Measurements from ENCODE around the gene TSEN54. TPM values are rescaled to one million over a fixed set of nuclear protein-coding genes. Genes with fewer than 3 reads are reported as not detected.
"Not testable (repeated sequence)": the region's sequence is repeated elsewhere in the genome, so short reads cannot be mapped to it uniquely, and the experiment has no call there.

TSEN54 gene
- polyA plus RNA-seq, 1 donor (not counting 4 experiments of a cell fraction or from before 2014, with no cell fraction given) = 24.1 TPM

- Histone ChIP-seq H3K4me1 (ENCODE audit: control insufficient read depth, extremely low read depth, insufficient read depth, low read length) (peaks cover 8% of the 10 kb centered on the region), H3K9me3 (ENCODE audit: control insufficient read depth, low read depth, low read length) (no peaks in the 10 kb centered on the region), H3K4me3 (ENCODE audit: control insufficient read depth in 2 of 3, extremely low read depth in 1 of 3, insufficient read depth in 2 of 3, low read depth in 1 of 3, low read length in 3 of 3) (no peak overlapping the region), H3K27ac (ENCODE audit: control insufficient read depth, insufficient read depth, low read length) (no peak overlapping the region), H2AFZ (ENCODE audit: control insufficient read depth, low read length) (no peak overlapping the region), H4K20me1 (ENCODE audit: control insufficient read depth, extremely low read depth, insufficient read depth, low read length) (no peaks in the 10 kb centered on the region), H3K9ac (ENCODE audit: control insufficient read depth, extremely low read depth, insufficient read depth, low read length) (no peak overlapping the region), H3K9me1 (ENCODE audit: control insufficient read depth, extremely low read depth, insufficient read depth, low read length) (no peaks in the 10 kb centered on the region), H3K4me2 (ENCODE audit: control insufficient read depth, extremely low read depth, insufficient read depth, low read depth, low read length) (no peak overlapping the region), H3K36me3 (ENCODE audit: control insufficient read depth in 2 of 2, extremely low read depth in 1 of 2, insufficient read depth in 2 of 2, low read length in 2 of 2) (peaks cover 2 to 14% of the 10 kb centered on the region in 2 experiments), H3K27me3 (ENCODE audit: control insufficient read depth, extremely low read depth, insufficient read depth, low read length) (no peaks in the 10 kb centered on the region), H3K79me2 (ENCODE audit: control insufficient read depth, insufficient read depth, low read length) (no peaks in the 10 kb centered on the region)
- FAIRE-seq (no peak), DNase-seq (ENCODE audit: low read depth, low spot score) (no peak)
- dilution Hi-C loops (cut with MboI; ENCODE audit: extremely low pct_ligation_motif_present, low sequenced_read_pairs) = no loop called here
- TF ChIP-seq EZH2 (IDR thresholded peaks at IDR 0.05; ENCODE audit: low read length) = no peak
- no peak for TF ChIP-seq CTCF (optimal IDR thresholded peaks at IDR 0.05 in 1 of 3, IDR thresholded peaks at IDR 0.05 in 1 of 3, conservative IDR thresholded peaks at IDR 0.05 in 1 of 3; ENCODE audit: extremely low read depth in 1 of 3, insufficient read depth in 2 of 3, low read length in 3 of 3)
These were observed 40.1 kb upstream of the TSEN54 start for GRCh38 chr17:75476271-75476671.

- Histone ChIP-seq H3K4me2 (ENCODE audit: control insufficient read depth, extremely low read depth, insufficient read depth, low read depth, low read length) (no peak overlapping the region), H3K79me2 (ENCODE audit: control insufficient read depth, insufficient read depth, low read length) (no peaks in the 10 kb centered on the region), H3K4me3 (ENCODE audit: control insufficient read depth in 2 of 3, extremely low read depth in 1 of 3, insufficient read depth in 2 of 3, low read depth in 1 of 3, low read length in 3 of 3) (no peak overlapping the region), H3K27ac (ENCODE audit: control insufficient read depth, insufficient read depth, low read length) (no peak overlapping the region), H3K4me1 (ENCODE audit: control insufficient read depth, extremely low read depth, insufficient read depth, low read length) (peaks cover 5% of the 10 kb centered on the region), H3K9me3 (ENCODE audit: control insufficient read depth, low read depth, low read length) (no peaks in the 10 kb centered on the region), H3K9me1 (ENCODE audit: control insufficient read depth, extremely low read depth, insufficient read depth, low read length) (no peaks in the 10 kb centered on the region), H2AFZ (ENCODE audit: control insufficient read depth, low read length) (no peak overlapping the region), H4K20me1 (ENCODE audit: control insufficient read depth, extremely low read depth, insufficient read depth, low read length) (no peaks in the 10 kb centered on the region), H3K27me3 (ENCODE audit: control insufficient read depth, extremely low read depth, insufficient read depth, low read length) (no peaks in the 10 kb centered on the region), H3K9ac (ENCODE audit: control insufficient read depth, extremely low read depth, insufficient read depth, low read length) (no peak overlapping the region), H3K36me3 (ENCODE audit: control insufficient read depth in 2 of 2, extremely low read depth in 1 of 2, insufficient read depth in 2 of 2, low read length in 2 of 2) (peaks cover 2 to 13% of the 10 kb centered on the region in 2 experiments)
- FAIRE-seq = no peak
- TF ChIP-seq CTCF (optimal IDR thresholded peaks at IDR 0.05 in 1 of 3, IDR thresholded peaks at IDR 0.05 in 1 of 3, conservative IDR thresholded peaks at IDR 0.05 in 1 of 3; ENCODE audit: extremely low read depth in 1 of 3, insufficient read depth in 2 of 3, low read length in 3 of 3) (no peak), EZH2 (IDR thresholded peaks at IDR 0.05; ENCODE audit: low read length) (no peak)
- dilution Hi-C loops (cut with MboI; ENCODE audit: extremely low pct_ligation_motif_present, low sequenced_read_pairs) = no loop called here
- no peak for DNase-seq (ENCODE audit: low read depth, low spot score)
These were observed 39.4 kb upstream of the TSEN54 start for GRCh38 chr17:75476752-75477489.

- H3K36me3 ChIP-seq (ENCODE audit: control insufficient read depth in 2 of 2, extremely low read depth in 1 of 2, insufficient read depth in 2 of 2, low read length in 2 of 2); H3K4me2 ChIP-seq (ENCODE audit: control insufficient read depth, extremely low read depth, insufficient read depth, low read depth, low read length); DNase-seq (ENCODE audit: low read depth, low spot score); FAIRE-seq; H3K9ac ChIP-seq (ENCODE audit: control insufficient read depth, extremely low read depth, insufficient read depth, low read length); H4K20me1 ChIP-seq (ENCODE audit: control insufficient read depth, extremely low read depth, insufficient read depth, low read length); H3K4me3 ChIP-seq (ENCODE audit: control insufficient read depth in 2 of 3, extremely low read depth in 1 of 3, insufficient read depth in 2 of 3, low read depth in 1 of 3, low read length in 3 of 3); dilution Hi-C loops (cut with MboI; ENCODE audit: extremely low pct_ligation_motif_present, low sequenced_read_pairs); H3K27ac ChIP-seq (ENCODE audit: control insufficient read depth, insufficient read depth, low read length); H3K9me1 ChIP-seq (ENCODE audit: control insufficient read depth, extremely low read depth, insufficient read depth, low read length); H3K27me3 ChIP-seq (ENCODE audit: control insufficient read depth, extremely low read depth, insufficient read depth, low read length); H3K4me1 ChIP-seq (ENCODE audit: control insufficient read depth, extremely low read depth, insufficient read depth, low read length); H3K9me3 ChIP-seq (ENCODE audit: control insufficient read depth, low read depth, low read length); H3K79me2 ChIP-seq (ENCODE audit: control insufficient read depth, insufficient read depth, low read length); H2AFZ ChIP-seq (ENCODE audit: control insufficient read depth, low read length): not testable (repeated sequence)
These were observed 38.9 kb upstream of the TSEN54 start for GRCh38 chr17:75477490-75477862.

Measured in keratinocyte (primary cell).